Measurements from ENCODE around the gene HDAC7. TPM values are rescaled to one million over a fixed set of nuclear protein-coding genes. Genes with fewer than 3 reads are reported as not detected.

Gene HDAC7
- total and polyA plus RNA-seq, 5 donors from 2014 or later = 14.0 to 163 (median 15.4) TPM

GRCh38 chr12:47855502-47855901 lies 35.8 kb upstream of the HDAC7 start:
- Histone ChIP-seq H3K36me3 (ENCODE audit: control insufficient read depth, insufficient read depth, low read length) (no peaks in the 10 kb centered on the region), H3K27ac (ENCODE audit: insufficient read depth, low read length, poor library complexity, severe bottlenecking) (no peak overlapping the region), H3K27me3 (ENCODE audit: control insufficient read depth, insufficient read depth, low read length) (no peaks in the 10 kb centered on the region), H3K9me3 (ENCODE audit: control insufficient read depth in 2 of 2, low read length in 2 of 2) (no peaks in the 10 kb centered on the region), H3K4me3 (ENCODE audit: low read depth, low read length) (no peak overlapping the region), H3K4me1 (ENCODE audit: control insufficient read depth, insufficient read depth, low read length, poor library complexity, severe bottlenecking) (no peaks in the 10 kb centered on the region)
- Mint-ChIP-seq H3K9me3 (no peaks in the 10 kb centered on the region), H3K27ac (no peak overlapping the region), H3K36me3 (peaks cover 5% of the 10 kb centered on the region), H3K4me1 (peaks cover 8 to 10% (median 9%) of the 10 kb centered on the region in 4 donors), H3K27me3 (no peaks in the 10 kb centered on the region), H3K4me3 (no peak overlapping the region)
- ATAC-seq (ENCODE audit: low read depth in 2 of 2) (no peak), DNase-seq (no peak)

GRCh38 chr12:47854531-47854930 lies 34.8 kb upstream of the HDAC7 start:
- Mint-ChIP-seq H3K36me3 (peaks cover 5% of the 10 kb centered on the region), H3K27ac (no peak overlapping the region), H3K9me3 (no peaks in the 10 kb centered on the region)

GRCh38 chr12:47852096-47852571 lies 32.4 kb upstream of the HDAC7 start:
- H3K36me3 Mint-ChIP-seq = no peaks in the 10 kb centered on the region
- no peak overlapping the region for H3K4me3 Mint-ChIP-seq
- Histone ChIP-seq H3K9me3 (ENCODE audit: control insufficient read depth in 2 of 2, low read length in 2 of 2) (no peaks in the 10 kb centered on the region), H3K4me3 (ENCODE audit: low read depth, low read length) (no peak overlapping the region), H3K27me3 (ENCODE audit: control insufficient read depth, insufficient read depth, low read length) (no peaks in the 10 kb centered on the region), H3K4me1 (ENCODE audit: control insufficient read depth, insufficient read depth, low read length, poor library complexity, severe bottlenecking) (no peaks in the 10 kb centered on the region), H3K36me3 (ENCODE audit: control insufficient read depth, insufficient read depth, low read length) (no peaks in the 10 kb centered on the region), H3K27ac (ENCODE audit: insufficient read depth, low read length, poor library complexity, severe bottlenecking) (no peak overlapping the region)
- peak overlapping the region in 1 of 3 donors; percentile 46 for H3K27ac Mint-ChIP-seq
- ATAC-seq (ENCODE audit: low read depth in 2 of 2) (no peak), DNase-seq (no peak)
- peaks cover 0 to 2% (median 0%) of the 10 kb centered on the region in 4 donors for H3K4me1 Mint-ChIP-seq
- H3K27me3 Mint-ChIP-seq = no peaks in the 10 kb centered on the region
- H3K9me3 Mint-ChIP-seq = no peaks in the 10 kb centered on the region

More at GRCh38 chr12:47854531-47854930, 34.8 kb upstream of the HDAC7 start:
- Histone ChIP-seq H3K27me3 (ENCODE audit: control insufficient read depth, insufficient read depth, low read length) (no peaks in the 10 kb centered on the region), H3K9me3 (ENCODE audit: control insufficient read depth in 2 of 2, low read length in 2 of 2) (no peaks in the 10 kb centered on the region), H3K4me1 (ENCODE audit: control insufficient read depth, insufficient read depth, low read length, poor library complexity, severe bottlenecking) (no peaks in the 10 kb centered on the region), H3K27ac (ENCODE audit: insufficient read depth, low read length, poor library complexity, severe bottlenecking) (no peak overlapping the region), H3K36me3 (ENCODE audit: control insufficient read depth, insufficient read depth, low read length) (no peaks in the 10 kb centered on the region), H3K4me3 (ENCODE audit: low read depth, low read length) (no peak overlapping the region)
- H3K4me1 Mint-ChIP-seq = peaks cover 2 to 4% (median 4%) of the 10 kb centered on the region in 4 donors
- H3K27me3 Mint-ChIP-seq = no peaks in the 10 kb centered on the region
- ATAC-seq (ENCODE audit: low read depth in 2 of 2) (no peak), DNase-seq (no peak)
- no peak overlapping the region for H3K4me3 Mint-ChIP-seq

- H3K4me1 ChIP-seq (ENCODE audit: control insufficient read depth, insufficient read depth, low read length, poor library complexity, severe bottlenecking) = no peaks in the 10 kb centered on the region
- peak overlapping the region in 2 of 3 donors; percentile 63 to 69 for H3K27ac Mint-ChIP-seq
- H3K9me3 Mint-ChIP-seq = no peaks in the 10 kb centered on the region
- DNase-seq (no peak), ATAC-seq (ENCODE audit: low read depth in 2 of 2) (no peak)
- H3K27me3 Mint-ChIP-seq = no peaks in the 10 kb centered on the region
- no peaks in the 10 kb centered on the region for H3K36me3 ChIP-seq (ENCODE audit: control insufficient read depth, insufficient read depth, low read length)
- no peaks in the 10 kb centered on the region for H3K27me3 ChIP-seq (ENCODE audit: control insufficient read depth, insufficient read depth, low read length)
- H3K27ac ChIP-seq (ENCODE audit: insufficient read depth, low read length, poor library complexity, severe bottlenecking) = no peak overlapping the region
- peaks cover 0 to 2% (median 0%) of the 10 kb centered on the region in 4 donors for H3K4me1 Mint-ChIP-seq
- no peak overlapping the region for H3K4me3 Mint-ChIP-seq
- H3K9me3 ChIP-seq (ENCODE audit: control insufficient read depth in 2 of 2, low read length in 2 of 2) = no peaks in the 10 kb centered on the region
- no peak overlapping the region for H3K4me3 ChIP-seq (ENCODE audit: low read depth, low read length)
- H3K36me3 Mint-ChIP-seq = no peaks in the 10 kb centered on the region
Observed at GRCh38 chr12:47851303-47851952, 31.7 kb upstream of the HDAC7 start.

- H3K27ac ChIP-seq (ENCODE audit: insufficient read depth, low read length, poor library complexity, severe bottlenecking) = no peak overlapping the region
- ATAC-seq (ENCODE audit: low read depth in 2 of 2) = no peak
- no peaks in the 10 kb centered on the region for H3K9me3 ChIP-seq (ENCODE audit: control insufficient read depth in 2 of 2, low read length in 2 of 2)
- H3K27me3 Mint-ChIP-seq = no peaks in the 10 kb centered on the region
- no peaks in the 10 kb centered on the region for H3K36me3 ChIP-seq (ENCODE audit: control insufficient read depth, insufficient read depth, low read length)
- H3K36me3 Mint-ChIP-seq = no peaks in the 10 kb centered on the region
- peaks cover 0 to 2% (median 0%) of the 10 kb centered on the region in 4 donors for H3K4me1 Mint-ChIP-seq
- H3K4me3 Mint-ChIP-seq = no peak overlapping the region
- H3K27me3 ChIP-seq (ENCODE audit: control insufficient read depth, insufficient read depth, low read length) = no peaks in the 10 kb centered on the region
- no peak for DNase-seq
- no peaks in the 10 kb centered on the region for H3K4me1 ChIP-seq (ENCODE audit: control insufficient read depth, insufficient read depth, low read length, poor library complexity, severe bottlenecking)
- peak overlapping the region in 1 of 3 donors; percentile 69 for H3K27ac Mint-ChIP-seq
- no peaks in the 10 kb centered on the region for H3K9me3 Mint-ChIP-seq
- no peak overlapping the region for H3K4me3 ChIP-seq (ENCODE audit: low read depth, low read length)
Observed at GRCh38 chr12:47850153-47851084, 30.7 kb upstream of the HDAC7 start.

- Histone ChIP-seq H3K36me3 (ENCODE audit: control insufficient read depth, insufficient read depth, low read length) (no peaks in the 10 kb centered on the region), H3K9me3 (ENCODE audit: control insufficient read depth in 2 of 2, low read length in 2 of 2) (no peaks in the 10 kb centered on the region), H3K27ac (ENCODE audit: insufficient read depth, low read length, poor library complexity, severe bottlenecking) (no peak overlapping the region), H3K4me1 (ENCODE audit: control insufficient read depth, insufficient read depth, low read length, poor library complexity, severe bottlenecking) (no peaks in the 10 kb centered on the region), H3K27me3 (ENCODE audit: control insufficient read depth, insufficient read depth, low read length) (no peaks in the 10 kb centered on the region), H3K4me3 (ENCODE audit: low read depth, low read length) (no peak overlapping the region)
- Mint-ChIP-seq H3K36me3 (no peaks in the 10 kb centered on the region), H3K9me3 (no peaks in the 10 kb centered on the region), H3K27ac (no peak overlapping the region), H3K27me3 (no peaks in the 10 kb centered on the region), H3K4me1 (peaks cover 0 to 2% (median 0%) of the 10 kb centered on the region in 4 donors), H3K4me3 (no peak overlapping the region)
- no peak for DNase-seq
- no peak for ATAC-seq (ENCODE audit: low read depth in 2 of 2)
Observed at GRCh38 chr12:47849261-47849660, 29.6 kb upstream of the HDAC7 start.

- peaks cover 0 to 2% (median 0%) of the 10 kb centered on the region in 4 donors for H3K4me1 Mint-ChIP-seq
- Histone ChIP-seq H3K36me3 (ENCODE audit: control insufficient read depth, insufficient read depth, low read length) (no peaks in the 10 kb centered on the region), H3K27ac (ENCODE audit: insufficient read depth, low read length, poor library complexity, severe bottlenecking) (no peak overlapping the region), H3K4me1 (ENCODE audit: control insufficient read depth, insufficient read depth, low read length, poor library complexity, severe bottlenecking) (no peaks in the 10 kb centered on the region), H3K4me3 (ENCODE audit: low read depth, low read length) (no peak overlapping the region), H3K9me3 (ENCODE audit: control insufficient read depth in 2 of 2, low read length in 2 of 2) (no peaks in the 10 kb centered on the region), H3K27me3 (ENCODE audit: control insufficient read depth, insufficient read depth, low read length) (no peaks in the 10 kb centered on the region)
- H3K9me3 Mint-ChIP-seq = no peaks in the 10 kb centered on the region
- H3K36me3 Mint-ChIP-seq = no peaks in the 10 kb centered on the region
- DNase-seq = no peak
- H3K4me3 Mint-ChIP-seq = no peak overlapping the region
- H3K27me3 Mint-ChIP-seq = no peaks in the 10 kb centered on the region
- no peak for ATAC-seq (ENCODE audit: low read depth in 2 of 2)
- no peak overlapping the region for H3K27ac Mint-ChIP-seq
Observed at GRCh38 chr12:47848853-47849252, 29.1 kb upstream of the HDAC7 start.
